Stomach (tissue), 4 donors: Measurements from ENCODE around the gene ZDHHC8.

ENCODE experiments used
- EP300 ChIP-seq: sonication (generic); formaldehyde crosslinking; IDR thresholded peaks from one replicate; pipeline ENCODE4 v1.6.1; 2017; ENCODE audit warnings: antibody characterized with exemption
- POLR2A ChIP-seq, 4 donors: fragments of 450-650 bp; IDR thresholded peaks; one replicate each; pipeline ENCODE4 v1.6.1; 2016; ENCODE audit warnings: antibody characterized with exemption in 4 of 4, control low read depth in 2 of 4, mild to moderate bottlenecking in 1 of 4, moderate library complexity in 1 of 4
- POLR2AphosphoS5 ChIP-seq, 3 donors: sonication (generic); formaldehyde crosslinking; IDR thresholded peaks; one replicate each; pipeline ENCODE4 v1.6.1; 2016; ENCODE audit warnings: antibody characterized with exemption in 3 of 3
- TF ChIP-seq, protein P1 (sequence below), 7 experiments: fragments of 450-650 bp in 4 of 7; fragments of 200-600 bp in 3 of 7; sonication (generic) in 3 of 7; IDR thresholded peaks; one replicate each; pipeline ENCODE4 v1.5.1; 2016 to 2019; ENCODE audit warnings: antibody characterized with exemption in 7 of 7, control low read depth in 2 of 7, mild to moderate bottlenecking in 1 of 7

DNA sequence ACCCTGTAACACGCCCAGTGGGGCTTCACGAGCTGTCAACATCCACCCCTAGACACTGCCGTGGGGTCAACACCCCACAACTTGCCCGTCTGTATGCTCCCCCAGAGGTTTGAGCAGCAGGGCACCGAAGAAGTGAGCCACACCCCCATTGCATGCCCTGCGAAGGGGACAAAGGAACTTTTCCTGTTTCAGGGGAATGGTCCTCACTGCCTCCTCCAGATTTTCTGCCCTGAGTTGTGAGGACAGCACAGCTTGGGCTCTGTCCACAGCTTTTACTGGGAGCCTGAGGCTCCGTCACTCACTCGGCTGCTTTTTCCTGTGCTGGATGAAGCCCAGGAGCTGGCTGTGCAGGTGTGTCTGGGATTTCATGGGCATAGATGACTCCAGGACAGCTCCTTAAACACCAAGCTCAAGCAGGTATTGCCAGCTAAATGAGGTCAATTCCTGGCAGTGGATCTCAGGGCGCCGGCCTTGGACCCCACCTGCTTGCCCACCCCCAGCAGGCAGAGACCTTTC, 59.5 kb downstream of the ZDHHC8 start:
- TF ChIP-seq POLR2A (IDR thresholded peaks at IDR 0.05) = no peak
- TF ChIP-seq, protein P1, sequence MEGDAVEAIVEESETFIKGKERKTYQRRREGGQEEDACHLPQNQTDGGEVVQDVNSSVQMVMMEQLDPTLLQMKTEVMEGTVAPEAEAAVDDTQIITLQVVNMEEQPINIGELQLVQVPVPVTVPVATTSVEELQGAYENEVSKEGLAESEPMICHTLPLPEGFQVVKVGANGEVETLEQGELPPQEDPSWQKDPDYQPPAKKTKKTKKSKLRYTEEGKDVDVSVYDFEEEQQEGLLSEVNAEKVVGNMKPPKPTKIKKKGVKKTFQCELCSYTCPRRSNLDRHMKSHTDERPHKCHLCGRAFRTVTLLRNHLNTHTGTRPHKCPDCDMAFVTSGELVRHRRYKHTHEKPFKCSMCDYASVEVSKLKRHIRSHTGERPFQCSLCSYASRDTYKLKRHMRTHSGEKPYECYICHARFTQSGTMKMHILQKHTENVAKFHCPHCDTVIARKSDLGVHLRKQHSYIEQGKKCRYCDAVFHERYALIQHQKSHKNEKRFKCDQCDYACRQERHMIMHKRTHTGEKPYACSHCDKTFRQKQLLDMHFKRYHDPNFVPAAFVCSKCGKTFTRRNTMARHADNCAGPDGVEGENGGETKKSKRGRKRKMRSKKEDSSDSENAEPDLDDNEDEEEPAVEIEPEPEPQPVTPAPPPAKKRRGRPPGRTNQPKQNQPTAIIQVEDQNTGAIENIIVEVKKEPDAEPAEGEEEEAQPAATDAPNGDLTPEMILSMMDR (IDR thresholded peaks at IDR 0.05) = no peak
- no peak for TF ChIP-seq POLR2AphosphoS5 (IDR thresholded peaks at IDR 0.05)
- no peak for TF ChIP-seq EP300
